Ascending aorta (tissue), 2 donors: ENCODE data around the gene EZH1. TPM values are rescaled to one million over a fixed set of nuclear protein-coding genes. Genes with fewer than 3 reads are reported as not detected.

Source experiments
- DNase-seq, 2 donors: peaks; one replicate each; pipeline ENCODE4 v3.0.0-alpha.2; 2019; ENCODE audit warnings: low spot score in 2 of 2
- H3K27ac ChIP-seq, 2 donors: fragments of 200-600 bp; sonication (generic); one replicate each; pipeline ENCODE4 v1.5.1; 2016 to 2017; ENCODE audit warnings: mild to moderate bottlenecking in 1 of 2
- H3K27me3 ChIP-seq: fragments of 200-600 bp; sonication (generic); one replicate; pipeline ENCODE4 v1.5.1; 2017
- H3K36me3 ChIP-seq, 2 donors: fragments of 200-600 bp; sonication (generic); one replicate each; pipeline ENCODE4 v1.5.1; 2016
- H3K4me1 ChIP-seq, 2 donors: fragments of 200-600 bp; sonication (generic); one replicate each; pipeline ENCODE4 v1.5.1; 2016 to 2017; ENCODE audit warnings: mild to moderate bottlenecking in 1 of 2
- H3K4me3 ChIP-seq, 2 donors: fragments of 200-600 bp; sonication (generic); one replicate each; pipeline ENCODE4 v1.5.1; 2016 to 2017; ENCODE audit warnings: mild to moderate bottlenecking in 1 of 2
- H3K9me3 ChIP-seq, 2 donors: fragments of 200-600 bp; sonication (generic); one replicate each; pipeline ENCODE4 v1.5.1; 2016
- CTCF ChIP-seq, 3 experiments: fragments of 200-600 bp in 2 of 3; fragments of 450-650 bp in 1 of 3; sonication (generic) in 2 of 3; IDR thresholded peaks; one replicate each; pipeline ENCODE4 v1.5.1; 2016 to 2019; ENCODE audit warnings: antibody characterized with exemption in 3 of 3, mild to moderate bottlenecking in 1 of 3, moderate library complexity in 1 of 3
- intact Hi-C: fragments of 100-400 bp; cut with DNase I; formaldehyde crosslinking; loops from one replicate; pipeline ENCODE4 v1.15.1; 2023
- total RNA-seq: library from RNA; depleted of rRNA; stranded (reverse); fragments of >200 nt; gene quantifications from one replicate; pipeline ENCODE4 v1.1.0, GENCODE V29; 2016

The EZH1 gene
- 169 TPM for total RNA-seq

GRCh38 chr17:42744806-42745617, at the start of gene EZH1:
Gene EZH1, minus strand, starts transcription at chr17:42745040. Its CDS starts 16,099 bp downstream, at chr17:42728941.
- H3K36me3 ChIP-seq = no peaks in the 10 kb centered on the region
- H3K4me1 ChIP-seq = peaks cover 0 to 11% of the 10 kb centered on the region in 2 donors
- no peaks in the 10 kb centered on the region for H3K27me3 ChIP-seq
- H3K27ac ChIP-seq = peak within 1 kb of the TSS; percentile 93 to 95
- intact Hi-C loops = loop anchor here (2.0 kb wide), 1 partner anchor 18 kb away; no protein-coding TSS in a partner anchor
- no peaks in the 10 kb centered on the region for H3K9me3 ChIP-seq
- DNase-seq = peak; percentile 61 to 93
- peak within 1 kb of the TSS; percentile 89 to 98 for H3K4me3 ChIP-seq
- peak in 1 of 3 experiments; percentile 16 for TF ChIP-seq CTCF (IDR thresholded peaks at IDR 0.05)

DNA sequence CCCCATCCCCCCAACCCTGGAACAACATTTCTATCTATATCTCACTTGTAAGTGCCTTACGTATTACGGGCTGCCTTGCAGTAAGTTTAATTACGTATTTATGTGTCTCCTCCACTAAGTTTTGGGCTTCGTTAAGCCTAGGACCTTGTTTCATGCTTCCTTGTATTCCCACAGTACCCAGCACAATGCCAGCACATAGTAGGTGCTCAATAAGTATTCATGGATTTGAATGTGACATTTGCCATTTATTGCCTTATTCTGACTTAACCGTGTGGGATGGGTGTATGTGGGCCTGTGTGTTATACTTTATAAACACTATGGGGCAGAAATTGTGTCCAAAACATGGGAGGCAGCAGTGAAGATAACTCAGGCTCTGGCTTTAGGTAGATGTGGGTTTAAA, 47.7 kb upstream of the EZH1 start:
- Histone ChIP-seq H3K27me3 (no peaks in the 10 kb centered on the region), H3K4me3 (no peak overlapping the region), H3K9me3 (no peaks in the 10 kb centered on the region), H3K36me3 (peaks cover 0 to 16% of the 10 kb centered on the region in 2 donors), H3K27ac (no peak overlapping the region), H3K4me1 (peaks cover 0 to 2% of the 10 kb centered on the region in 2 donors)
- DNase-seq = no peak
- no peak for TF ChIP-seq CTCF (IDR thresholded peaks at IDR 0.05)
- intact Hi-C loops = no loop called here

DNA sequence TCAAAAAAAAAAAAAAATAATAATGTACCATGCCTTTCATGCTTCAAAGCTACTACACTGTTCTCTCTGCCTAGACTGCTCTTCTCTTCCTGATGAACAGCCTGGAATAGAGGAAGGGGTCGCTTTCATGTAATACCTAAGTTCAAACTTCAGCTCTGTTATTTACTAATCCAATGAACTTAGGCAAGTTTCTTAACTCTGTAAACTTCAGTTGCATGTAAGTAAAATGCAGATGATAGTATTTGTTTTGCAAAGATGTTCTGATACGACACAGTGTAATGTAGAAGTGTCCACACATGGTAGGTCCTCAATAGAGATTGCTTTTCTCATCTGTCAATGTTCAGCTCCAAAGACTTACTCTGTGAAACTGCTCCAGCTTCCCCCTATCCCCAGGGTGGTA, 47.1 kb upstream of the EZH1 start:
- intact Hi-C loops = no loop called here
- peaks cover 0 to 16% of the 10 kb centered on the region in 2 donors for H3K36me3 ChIP-seq
- no peak for DNase-seq
- no peaks in the 10 kb centered on the region for H3K27me3 ChIP-seq
- H3K4me1 ChIP-seq = no peaks in the 10 kb centered on the region
- H3K9me3 ChIP-seq = no peaks in the 10 kb centered on the region
- H3K4me3 ChIP-seq = no peak overlapping the region
- no peak for TF ChIP-seq CTCF (IDR thresholded peaks at IDR 0.05)
- no peak overlapping the region for H3K27ac ChIP-seq

- no peak for TF ChIP-seq CTCF (IDR thresholded peaks at IDR 0.05)
- Histone ChIP-seq H3K4me3 (no peak overlapping the region), H3K27ac (no peak overlapping the region), H3K36me3 (no peaks in the 10 kb centered on the region), H3K27me3 (peaks cover 12% of the 10 kb centered on the region), H3K9me3 (no peaks in the 10 kb centered on the region), H3K4me1 (no peaks in the 10 kb centered on the region)
- intact Hi-C loops = no loop called here
- no peak for DNase-seq
Measured at GRCh38 chr17:42787266-42787665, 42.4 kb upstream of the EZH1 start.

GRCh38 chr17:42784811-42785592, 40.2 kb upstream of the EZH1 start:
- no peaks in the 10 kb centered on the region for H3K9me3 ChIP-seq
- no peaks in the 10 kb centered on the region for H3K36me3 ChIP-seq
- DNase-seq = no peak
- H3K27me3 ChIP-seq = peaks cover 12% of the 10 kb centered on the region
- H3K27ac ChIP-seq = no peak overlapping the region
- no peak overlapping the region for H3K4me3 ChIP-seq
- intact Hi-C loops = no loop called here
- TF ChIP-seq CTCF (IDR thresholded peaks at IDR 0.05) = no peak
- peaks cover 6% of the 10 kb centered on the region in 2 donors for H3K4me1 ChIP-seq
